ENCODE data around the gene GTSF1L.

Gene GTSF1L
- long read RNA-seq, result 0 reads

- no peak for TF ChIP-seq CTCF (IDR thresholded peaks at IDR 0.05; ENCODE audit: insufficient read depth, low read length)
- no peak for TF ChIP-seq GABPA (IDR thresholded peaks at IDR 0.05; ENCODE audit: low read depth)
- no peak for TF ChIP-seq REST (IDR thresholded peaks at IDR 0.05; ENCODE audit: insufficient replicate concordance, low read depth)
- no peak for TF ChIP-seq SPI1 (IDR thresholded peaks at IDR 0.05; ENCODE audit: borderline replicate concordance, low read depth)
- TF ChIP-seq POLR2AphosphoS5 (IDR thresholded peaks at IDR 0.05; ENCODE audit: low read depth), result no peak
- H3K27ac ChIP-seq (replicated peaks), result peak within 1 kb of the TSS; percentile 92
- H3K27me3 ChIP-seq (ENCODE audit: insufficient read depth, poor library complexity, severe bottlenecking), result no peaks in the 10 kb centered on the region
- H3K4me3 ChIP-seq (replicated peaks; ENCODE audit: insufficient read depth, low read length), result no peak within 1 kb of the TSS
- DNase-seq (ENCODE audit: low read depth in 1 of 2, low spot score in 1 of 2), result no peak
Observed at GRCh38 chr20:43726811-43727338, at the start of gene GTSF1L. TSS of gene GTSF1L (minus strand) at chr20:43727002. CDS start at chr20:43726694, 308 bp downstream.

GRCh38 chr20:43774754-43775153 is 48.0 kb upstream of the GTSF1L start:
- no peak for TF ChIP-seq GABPA (IDR thresholded peaks at IDR 0.05; ENCODE audit: low read depth)
- no peak for TF ChIP-seq POLR2AphosphoS5 (IDR thresholded peaks at IDR 0.05; ENCODE audit: low read depth)
- TF ChIP-seq CTCF (IDR thresholded peaks at IDR 0.05; ENCODE audit: insufficient read depth, low read length), result no peak
- no peak for TF ChIP-seq REST (IDR thresholded peaks at IDR 0.05; ENCODE audit: insufficient replicate concordance, low read depth)
- no peaks in the 10 kb centered on the region for H3K27me3 ChIP-seq (ENCODE audit: insufficient read depth, poor library complexity, severe bottlenecking)

GRCh38 chr20:43771503-43772190 is 44.8 kb upstream of the GTSF1L start:
- Histone ChIP-seq H3K27ac (replicated peaks) (no peak overlapping the region), H3K27me3 (ENCODE audit: insufficient read depth, poor library complexity, severe bottlenecking) (no peaks in the 10 kb centered on the region), H3K4me3 (replicated peaks; ENCODE audit: insufficient read depth, low read length) (no peak overlapping the region)
- TF ChIP-seq REST (IDR thresholded peaks at IDR 0.05; ENCODE audit: insufficient replicate concordance, low read depth), result no peak
- no peak for TF ChIP-seq POLR2AphosphoS5 (IDR thresholded peaks at IDR 0.05; ENCODE audit: low read depth)
- no peak for TF ChIP-seq GABPA (IDR thresholded peaks at IDR 0.05; ENCODE audit: low read depth)
- TF ChIP-seq CTCF (IDR thresholded peaks at IDR 0.05; ENCODE audit: insufficient read depth, low read length), result no peak
- TF ChIP-seq SPI1 (IDR thresholded peaks at IDR 0.05; ENCODE audit: borderline replicate concordance, low read depth), result no peak
- no peak for DNase-seq (ENCODE audit: low read depth in 1 of 2, low spot score in 1 of 2)

More at GRCh38 chr20:43774754-43775153, 48.0 kb upstream of the GTSF1L start:
- H3K27ac ChIP-seq (replicated peaks), result no peak overlapping the region
- H3K4me3 ChIP-seq (replicated peaks; ENCODE audit: insufficient read depth, low read length), result no peak overlapping the region
- DNase-seq (ENCODE audit: low read depth in 1 of 2, low spot score in 1 of 2), result no peak

Data from HL-60 (cell line).